ENCODE data around the gene LIN37.

Gene LIN37

DNA sequence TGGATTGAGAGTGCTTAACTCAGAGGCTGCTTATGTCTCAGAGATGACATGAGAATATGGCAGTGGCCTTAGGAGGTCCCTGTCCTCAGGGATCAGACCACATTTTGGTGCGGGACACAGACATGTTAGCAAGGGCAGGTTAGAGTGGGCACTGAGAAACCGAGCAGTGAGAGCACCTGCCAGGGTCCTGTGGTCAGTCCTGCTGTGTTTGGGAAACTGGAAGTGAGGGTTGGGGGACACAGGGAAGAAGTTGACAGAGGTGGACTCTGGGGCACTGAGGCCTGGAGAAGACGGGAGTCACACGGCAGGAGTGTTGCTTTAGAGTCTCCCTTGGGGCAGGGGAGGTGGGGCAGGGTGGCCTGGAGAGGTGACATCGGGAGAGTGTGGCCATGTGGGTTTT is 13.5 kb upstream of the LIN37 start:
- no peak for DNase-seq (ENCODE audit: low spot score)

DNA sequence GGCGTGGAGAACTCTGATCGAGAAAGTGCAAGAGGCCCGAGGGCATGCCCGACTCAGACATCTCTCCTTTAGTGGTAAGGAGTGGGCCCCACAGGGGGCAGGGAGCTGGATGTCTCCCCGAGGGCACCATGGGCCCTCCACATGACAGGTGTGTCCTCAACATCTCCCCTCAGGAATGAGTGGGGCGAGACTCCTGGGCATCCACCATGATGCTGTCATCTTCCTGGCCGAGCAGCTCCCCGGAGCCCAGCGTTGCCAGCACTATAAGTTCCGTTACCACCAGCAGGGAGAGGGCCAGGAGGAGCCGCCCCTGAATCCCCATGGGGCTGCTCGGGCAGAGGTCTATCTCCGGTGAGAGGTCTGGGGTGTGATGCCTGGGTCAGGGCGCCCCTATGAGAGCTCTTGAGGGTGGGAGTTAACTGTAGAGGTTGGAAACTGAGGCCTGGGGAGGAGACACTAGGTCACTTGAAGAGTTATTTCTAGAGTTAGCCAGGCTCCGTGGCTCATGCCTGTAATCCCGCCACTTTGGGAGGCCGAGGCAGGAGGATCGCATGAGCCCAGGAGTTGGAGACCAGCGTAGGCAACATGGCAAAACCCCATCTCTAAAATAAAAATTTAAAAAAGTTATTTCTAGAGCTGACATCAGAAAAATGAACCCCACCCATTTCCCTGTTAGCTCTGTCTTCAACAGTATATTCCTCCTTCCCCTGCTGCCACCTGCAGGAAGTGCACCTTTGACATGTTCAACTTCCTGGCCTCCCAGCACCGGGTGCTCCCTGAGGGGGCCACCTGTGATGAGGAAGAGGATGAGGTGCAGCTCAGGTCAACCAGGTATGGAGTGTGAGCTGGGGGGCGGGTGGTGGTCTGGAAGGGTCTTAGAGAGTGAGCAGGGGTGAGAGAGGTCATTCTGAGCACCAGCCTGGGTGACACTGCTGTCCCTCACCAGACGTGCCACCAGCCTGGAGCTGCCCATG is 11.2 kb upstream of the LIN37 start:
- DNase-seq (ENCODE audit: low spot score) = no peak

GRCh38 chr19:35738021-35738886 is 10.1 kb upstream of the LIN37 start:
- DNase-seq (ENCODE audit: low spot score) = no peak

DNA sequence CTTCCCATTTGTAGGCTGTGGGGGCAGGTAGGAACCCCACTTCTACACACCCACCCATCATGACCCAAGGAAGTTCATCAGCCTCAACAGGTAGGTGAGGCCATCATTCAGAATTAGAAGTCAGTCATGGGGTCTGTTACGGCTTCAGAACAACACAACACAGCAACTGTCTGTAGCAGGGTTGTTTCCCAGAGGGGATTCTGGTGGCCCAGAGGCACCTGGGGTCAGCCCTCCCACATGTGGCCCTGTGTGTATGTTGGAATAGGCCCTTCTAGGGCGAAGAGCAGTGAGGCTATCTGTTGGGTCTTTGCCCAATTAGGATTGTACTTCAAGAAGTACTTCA is 9.5 kb upstream of the LIN37 start:
- DNase-seq (ENCODE audit: low spot score) = no peak

- DNase-seq (ENCODE audit: low spot score) = no peak
Measured at GRCh38 chr19:35739275-35740107, 8.9 kb upstream of the LIN37 start.

DNA sequence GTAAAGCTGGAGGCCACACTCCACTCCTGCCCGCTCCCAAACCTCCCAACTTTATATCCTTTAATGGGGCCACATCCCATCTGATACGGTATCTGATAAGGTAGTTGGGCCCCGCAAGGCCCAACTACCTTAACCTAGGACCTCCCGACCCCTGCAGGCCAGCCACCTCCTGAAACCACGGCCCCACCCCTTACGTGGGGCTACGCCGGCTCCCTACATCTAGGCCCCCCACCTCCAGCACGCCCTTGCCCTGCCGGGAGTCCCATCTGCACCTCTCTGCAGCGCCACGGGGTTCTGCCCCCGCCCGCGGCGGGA is 8.3 kb upstream of the LIN37 start:
- DNase-seq (ENCODE audit: low spot score) = no peak

DNA sequence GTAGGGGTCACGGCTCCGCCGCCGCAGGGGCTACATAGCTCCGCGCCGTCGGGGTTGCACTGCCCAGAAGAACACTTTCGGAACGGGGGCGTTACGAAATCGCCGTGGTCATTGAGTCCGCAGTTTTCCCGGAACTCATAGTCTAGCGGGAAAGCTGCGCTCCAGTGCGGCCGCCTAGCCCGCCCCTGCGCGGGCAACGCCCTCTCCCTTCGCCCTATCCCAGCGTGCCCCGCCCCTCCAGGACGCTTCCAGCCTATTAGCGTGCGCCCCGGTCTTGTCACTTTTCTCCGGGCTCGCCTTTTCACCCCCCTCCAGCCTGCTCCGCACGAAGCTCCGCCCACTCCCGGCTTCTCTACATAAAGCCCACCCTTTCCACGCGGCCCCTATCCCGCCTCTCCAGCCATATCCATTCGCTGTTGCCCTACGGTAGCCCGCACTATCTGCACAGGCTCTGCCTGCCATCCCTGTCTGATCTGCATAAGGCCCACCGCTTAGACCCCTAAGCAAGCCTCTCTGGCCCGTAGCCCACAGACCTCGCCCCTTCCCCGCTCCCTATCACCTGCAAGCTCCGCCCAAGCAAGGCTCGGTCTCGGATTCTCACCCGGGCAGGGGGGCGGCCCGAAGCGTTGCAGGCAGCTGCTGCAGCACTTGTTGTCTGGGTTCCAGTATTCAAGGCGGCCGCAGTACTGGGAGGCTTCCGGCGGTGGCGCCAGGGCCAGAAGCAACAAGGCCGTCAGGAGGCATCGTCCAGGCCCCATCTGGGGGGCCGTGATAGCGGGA is 7.8 kb upstream of the LIN37 start:
- peak; percentile 99 for DNase-seq (ENCODE audit: low spot score)

- no peak for DNase-seq (ENCODE audit: low spot score)
Measured at GRCh38 chr19:35741203-35741515, 7.2 kb upstream of the LIN37 start.

GRCh38 chr19:35742121-35742724 is 6.2 kb upstream of the LIN37 start, which contains the start of gene IGFLR1:
Gene IGFLR1, minus strand, starts transcription at chr19:35742452. Its CDS starts 1,272 bp downstream, at chr19:35741180.
- no peak for DNase-seq (ENCODE audit: low spot score)

- no peak for DNase-seq (ENCODE audit: low spot score)
Measured at GRCh38 chr19:35743640-35744429, 4.5 kb upstream of the LIN37 start.

GRCh38 chr19:35744430-35745327 is 3.7 kb upstream of the LIN37 start:
- peak; percentile 80 for DNase-seq (ENCODE audit: low spot score)

- peak; percentile 92 for DNase-seq (ENCODE audit: low spot score)
Measured at GRCh38 chr19:35745328-35746086, 2.9 kb upstream of the LIN37 start, which contains the start of the genes PSENEN and U2AF1L4. Gene PSENEN, plus strand, starts transcription at chr19:35745651. Its CDS starts 280 bp downstream, at chr19:35745931. Gene U2AF1L4, minus strand, starts transcription at chr19:35745418. Its CDS starts 27 bp downstream, at chr19:35745391.

GRCh38 chr19:35746087-35746462 is 2.3 kb upstream of the LIN37 start:
- no peak for DNase-seq (ENCODE audit: low spot score)

- no peak for DNase-seq (ENCODE audit: low spot score)
Measured at GRCh38 chr19:35746531-35746930, 1.8 kb upstream of the LIN37 start.

- no peak for DNase-seq (ENCODE audit: low spot score)
Measured at GRCh38 chr19:35750167-35750566, 1.8 kb downstream of the LIN37 start.

DNA sequence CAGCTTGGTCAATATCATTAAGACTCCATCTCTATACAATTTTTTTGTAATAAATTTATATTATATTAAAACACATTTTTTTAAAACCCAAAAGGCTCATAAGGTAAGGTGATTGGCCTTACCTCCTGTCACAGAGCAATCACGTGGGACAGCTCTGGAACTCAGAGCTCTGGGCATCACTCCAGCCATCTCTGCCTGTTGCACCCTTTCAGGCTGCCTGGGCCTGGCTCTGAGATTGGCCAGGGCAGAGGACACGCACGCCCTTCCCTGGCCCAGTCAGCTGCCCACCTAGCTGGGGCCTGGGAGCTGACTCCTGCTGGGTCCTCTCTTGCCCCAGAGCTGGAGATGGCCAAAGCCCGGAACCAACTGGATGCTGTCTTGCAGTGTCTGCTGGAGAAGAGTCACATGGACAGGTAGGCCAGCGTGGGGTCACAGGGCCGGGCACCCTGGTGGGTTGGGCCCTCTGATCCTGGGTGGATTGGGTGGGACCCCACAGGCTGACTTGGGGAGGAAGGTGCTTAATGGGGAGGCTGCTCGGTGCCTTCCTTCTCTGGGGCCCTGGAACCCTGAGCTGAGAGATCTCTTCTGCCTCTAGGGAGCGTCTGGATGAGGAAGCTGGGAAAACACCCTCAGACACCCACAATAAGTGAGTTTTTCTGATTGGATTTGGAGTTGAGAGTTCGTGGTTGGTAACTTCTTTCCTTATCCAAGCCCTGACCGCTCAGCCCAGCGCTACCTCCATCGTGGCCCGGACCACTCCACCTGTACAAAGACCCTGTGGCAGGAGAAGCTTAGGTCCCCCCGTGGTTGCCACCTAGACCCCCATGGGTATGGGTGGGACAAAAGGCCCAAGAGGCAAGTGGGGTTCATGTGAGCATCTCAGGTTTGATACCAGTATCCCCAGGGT is 3.7 kb downstream of the LIN37 start:
- DNase-seq (ENCODE audit: low spot score) = no peak

DNA sequence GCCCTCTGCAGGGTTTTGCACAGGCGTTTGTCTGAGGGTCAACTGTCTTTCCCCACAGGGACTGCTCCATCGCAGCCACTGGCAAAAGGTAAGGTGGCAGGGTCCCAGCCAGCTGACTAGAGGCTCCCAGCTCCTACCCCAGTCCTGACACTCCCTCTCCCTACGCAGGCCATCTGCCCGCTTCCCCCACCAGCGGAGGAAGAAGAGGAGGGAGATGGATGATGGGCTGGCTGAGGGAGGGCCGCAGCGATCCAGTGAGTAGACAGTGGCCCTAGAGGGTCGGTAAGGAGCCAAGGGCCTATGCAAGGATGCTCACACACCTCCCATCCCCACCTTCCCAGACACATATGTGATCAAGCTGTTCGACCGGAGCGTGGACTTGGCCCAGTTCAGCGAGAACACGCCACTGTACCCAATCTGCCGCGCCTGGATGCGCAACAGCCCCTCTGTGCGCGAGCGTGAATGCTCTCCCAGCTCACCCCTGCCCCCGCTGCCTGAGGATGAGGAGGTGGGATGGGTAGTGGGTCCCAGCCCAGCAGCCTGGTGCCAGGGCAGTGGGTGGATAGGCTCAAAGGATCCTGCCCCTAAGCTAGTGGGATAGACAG is 4.5 kb downstream of the LIN37 start:
- DNase-seq (ENCODE audit: low spot score) = no peak
